Ishikawa (cell line): ENCODE results near the gene CUL2.

Experiments used
- CEBPB ChIP-seq: IDR thresholded peaks from 2 replicates; pipeline ENCODE4 v1.6.1; 2012
- CREB1 ChIP-seq: IDR thresholded peaks from 2 replicates; pipeline ENCODE4 v1.6.1; 2012; ENCODE audit warnings: low read depth
- EGR1 ChIP-seq: IDR thresholded peaks from 2 replicates; pipeline ENCODE4 v1.6.1; 2012
- EP300 ChIP-seq: IDR thresholded peaks from 2 replicates; pipeline ENCODE4 v1.6.1; 2012; ENCODE audit warnings: borderline replicate concordance
- FOXM1 ChIP-seq: IDR thresholded peaks from 2 replicates; pipeline ENCODE4 v1.6.1; 2012; ENCODE audit warnings: low read depth, borderline replicate concordance
- NFIC ChIP-seq: IDR thresholded peaks from 2 replicates; pipeline ENCODE4 v1.6.1; 2012
- RAD21 ChIP-seq: IDR thresholded peaks from 2 replicates; pipeline ENCODE4 v1.6.1; 2012; ENCODE audit warnings: low read depth
- TAF1 ChIP-seq: IDR thresholded peaks from 2 replicates; pipeline ENCODE4 v1.6.1; 2012; ENCODE audit warnings: low read depth, mild to moderate bottlenecking
- TCF12 ChIP-seq: IDR thresholded peaks from 2 replicates; pipeline ENCODE4 v1.6.1; 2012; ENCODE audit warnings: low read depth
- TEAD4 ChIP-seq: IDR thresholded peaks from 2 replicates; pipeline ENCODE4 v1.6.1; 2012
- YY1 ChIP-seq: IDR thresholded peaks from 2 replicates; pipeline ENCODE4 v1.6.1; 2012; ENCODE audit warnings: low read depth
- ZBTB7A ChIP-seq: IDR thresholded peaks from 2 replicates; pipeline ENCODE4 v1.6.1; 2012; ENCODE audit warnings: low read depth
- TF ChIP-seq, protein P1 (sequence below): IDR thresholded peaks from 2 replicates; pipeline ENCODE4 v1.6.1; 2012
- TF ChIP-seq, protein P2 (sequence below): IDR thresholded peaks from 2 replicates; pipeline ENCODE4 v1.6.1; 2012
- TF ChIP-seq, protein P3 (sequence below): IDR thresholded peaks from 2 replicates; pipeline ENCODE4 v1.6.1; 2012; ENCODE audit warnings: low read depth, mild to moderate bottlenecking

The CUL2 gene

DNA sequence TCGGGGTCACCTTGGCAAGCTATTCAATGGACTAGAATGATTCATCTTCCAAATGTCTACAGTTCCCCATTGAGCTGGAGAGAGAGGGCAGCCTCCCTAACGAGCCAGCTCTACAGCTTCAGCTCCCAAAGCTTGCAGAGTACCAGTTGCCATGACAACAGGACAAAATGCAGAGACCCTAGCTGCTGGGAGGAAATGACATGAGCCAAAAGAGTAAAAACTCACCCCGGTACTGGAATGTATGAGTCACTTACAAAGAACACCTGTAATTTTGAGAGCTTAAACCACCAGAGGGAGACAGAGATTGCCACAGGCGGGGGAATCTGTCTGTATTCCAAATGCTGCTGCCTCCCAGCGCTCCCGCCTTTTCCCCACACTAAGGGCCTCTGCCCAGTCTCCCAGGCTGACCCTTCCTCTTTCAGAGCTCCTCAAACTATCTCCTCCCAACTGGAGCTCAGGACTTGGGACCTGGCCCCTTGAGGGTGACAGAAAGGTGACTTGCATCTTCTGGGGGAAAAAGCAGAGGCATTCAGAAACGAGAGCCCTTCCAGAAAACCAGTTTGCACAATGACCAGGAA, 95.5 kb downstream of the CUL2 start:
- TF ChIP-seq RAD21 (peak; percentile 92), TEAD4 (peak; percentile 66), NFIC (peak; percentile 47; the same call in 1 of the 2 replicates), YY1 (no peak)

DNA sequence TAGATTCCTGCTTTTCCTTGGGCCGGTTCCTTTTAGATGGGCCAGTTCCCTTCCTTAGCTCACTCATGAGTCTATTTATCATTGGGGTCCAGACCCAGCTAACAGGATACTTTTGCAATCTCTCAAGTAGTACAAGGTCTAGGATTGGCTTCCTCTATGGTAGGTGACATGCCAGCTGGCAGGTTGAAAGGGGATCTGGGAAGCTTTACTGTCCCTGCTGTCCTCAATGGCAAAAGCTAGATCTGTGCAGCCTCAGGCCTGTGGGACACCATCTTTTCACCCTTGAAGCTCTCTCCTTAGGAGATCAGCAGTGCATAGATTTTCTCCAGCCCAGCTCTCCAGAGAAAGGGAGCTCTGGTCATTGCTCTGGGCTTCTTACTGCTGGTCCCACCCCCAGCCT, 96.4 kb downstream of the CUL2 start:
- TF ChIP-seq TEAD4 (no peak), CEBPB (no peak), EP300 (no peak), ZBTB7A (no peak), NFIC (no peak), EGR1 (no peak), FOXM1 (no peak), TAF1 (no peak), CREB1 (no peak), YY1 (no peak), TCF12 (no peak), RAD21 (no peak)
- TF ChIP-seq, protein P1, sequence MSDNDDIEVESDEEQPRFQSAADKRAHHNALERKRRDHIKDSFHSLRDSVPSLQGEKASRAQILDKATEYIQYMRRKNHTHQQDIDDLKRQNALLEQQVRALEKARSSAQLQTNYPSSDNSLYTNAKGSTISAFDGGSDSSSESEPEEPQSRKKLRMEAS = no peak
- TF ChIP-seq, protein P2, sequence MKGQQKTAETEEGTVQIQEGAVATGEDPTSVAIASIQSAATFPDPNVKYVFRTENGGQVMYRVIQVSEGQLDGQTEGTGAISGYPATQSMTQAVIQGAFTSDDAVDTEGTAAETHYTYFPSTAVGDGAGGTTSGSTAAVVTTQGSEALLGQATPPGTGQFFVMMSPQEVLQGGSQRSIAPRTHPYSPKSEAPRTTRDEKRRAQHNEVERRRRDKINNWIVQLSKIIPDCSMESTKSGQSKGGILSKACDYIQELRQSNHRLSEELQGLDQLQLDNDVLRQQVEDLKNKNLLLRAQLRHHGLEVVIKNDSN = no peak
- TF ChIP-seq, protein P3, sequence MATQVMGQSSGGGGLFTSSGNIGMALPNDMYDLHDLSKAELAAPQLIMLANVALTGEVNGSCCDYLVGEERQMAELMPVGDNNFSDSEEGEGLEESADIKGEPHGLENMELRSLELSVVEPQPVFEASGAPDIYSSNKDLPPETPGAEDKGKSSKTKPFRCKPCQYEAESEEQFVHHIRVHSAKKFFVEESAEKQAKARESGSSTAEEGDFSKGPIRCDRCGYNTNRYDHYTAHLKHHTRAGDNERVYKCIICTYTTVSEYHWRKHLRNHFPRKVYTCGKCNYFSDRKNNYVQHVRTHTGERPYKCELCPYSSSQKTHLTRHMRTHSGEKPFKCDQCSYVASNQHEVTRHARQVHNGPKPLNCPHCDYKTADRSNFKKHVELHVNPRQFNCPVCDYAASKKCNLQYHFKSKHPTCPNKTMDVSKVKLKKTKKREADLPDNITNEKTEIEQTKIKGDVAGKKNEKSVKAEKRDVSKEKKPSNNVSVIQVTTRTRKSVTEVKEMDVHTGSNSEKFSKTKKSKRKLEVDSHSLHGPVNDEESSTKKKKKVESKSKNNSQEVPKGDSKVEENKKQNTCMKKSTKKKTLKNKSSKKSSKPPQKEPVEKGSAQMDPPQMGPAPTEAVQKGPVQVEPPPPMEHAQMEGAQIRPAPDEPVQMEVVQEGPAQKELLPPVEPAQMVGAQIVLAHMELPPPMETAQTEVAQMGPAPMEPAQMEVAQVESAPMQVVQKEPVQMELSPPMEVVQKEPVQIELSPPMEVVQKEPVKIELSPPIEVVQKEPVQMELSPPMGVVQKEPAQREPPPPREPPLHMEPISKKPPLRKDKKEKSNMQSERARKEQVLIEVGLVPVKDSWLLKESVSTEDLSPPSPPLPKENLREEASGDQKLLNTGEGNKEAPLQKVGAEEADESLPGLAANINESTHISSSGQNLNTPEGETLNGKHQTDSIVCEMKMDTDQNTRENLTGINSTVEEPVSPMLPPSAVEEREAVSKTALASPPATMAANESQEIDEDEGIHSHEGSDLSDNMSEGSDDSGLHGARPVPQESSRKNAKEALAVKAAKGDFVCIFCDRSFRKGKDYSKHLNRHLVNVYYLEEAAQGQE = no peak

DNA sequence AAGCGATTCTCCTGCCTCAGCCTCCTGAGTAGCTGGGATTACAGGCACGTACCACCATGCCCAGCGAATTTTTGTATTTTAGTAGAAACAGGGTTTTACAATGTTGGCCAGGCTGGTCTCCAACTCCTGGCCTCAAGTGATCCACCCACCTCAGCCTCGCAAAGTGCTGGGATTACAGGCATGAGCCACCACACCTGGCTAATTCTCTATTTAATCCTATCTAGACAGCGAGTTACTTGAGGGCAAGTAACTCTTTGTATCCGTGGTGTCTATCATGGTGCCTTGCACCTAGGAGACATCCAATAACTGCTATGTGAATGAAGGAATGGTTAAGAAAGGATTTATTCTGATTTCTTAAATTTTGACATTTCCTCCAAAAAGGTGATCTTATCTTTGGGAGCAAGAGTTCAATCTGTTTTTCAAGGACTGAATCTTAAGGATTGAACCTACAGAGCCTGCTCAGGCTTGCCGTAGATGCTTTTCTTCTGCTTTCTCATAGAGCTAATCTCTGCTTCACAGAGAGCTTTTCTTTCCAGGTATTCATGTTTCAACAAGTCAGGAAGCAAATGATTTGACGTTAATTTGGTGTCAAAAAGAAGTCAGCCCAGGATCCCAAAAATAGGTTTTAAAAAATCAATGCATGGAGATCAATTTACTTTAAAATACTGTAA, 101.6 kb downstream of the CUL2 start:
- TF ChIP-seq NFIC = no peak

DNA sequence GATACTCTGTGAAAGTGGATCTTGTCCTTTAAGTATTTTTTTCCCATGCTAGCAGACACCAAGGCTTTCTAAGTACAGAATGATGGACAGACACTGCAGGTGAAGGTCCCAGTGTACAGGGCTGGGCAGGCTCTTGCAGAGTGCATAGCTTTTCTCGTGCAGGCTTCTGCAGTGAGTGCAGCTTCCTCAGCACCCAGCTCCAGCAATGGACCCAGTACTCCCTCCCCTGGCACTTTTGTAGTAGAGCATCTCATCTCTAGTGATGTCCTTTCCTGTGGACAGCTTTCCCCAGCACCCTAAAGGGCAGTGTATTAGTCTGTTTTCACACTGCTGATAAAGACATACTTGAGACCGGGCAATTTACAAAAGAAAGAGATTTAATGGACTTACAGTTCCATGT, 104.3 kb downstream of the CUL2 start:
- TF ChIP-seq FOXM1 = no peak
- peak; percentile 64 for TF ChIP-seq RAD21

DNA sequence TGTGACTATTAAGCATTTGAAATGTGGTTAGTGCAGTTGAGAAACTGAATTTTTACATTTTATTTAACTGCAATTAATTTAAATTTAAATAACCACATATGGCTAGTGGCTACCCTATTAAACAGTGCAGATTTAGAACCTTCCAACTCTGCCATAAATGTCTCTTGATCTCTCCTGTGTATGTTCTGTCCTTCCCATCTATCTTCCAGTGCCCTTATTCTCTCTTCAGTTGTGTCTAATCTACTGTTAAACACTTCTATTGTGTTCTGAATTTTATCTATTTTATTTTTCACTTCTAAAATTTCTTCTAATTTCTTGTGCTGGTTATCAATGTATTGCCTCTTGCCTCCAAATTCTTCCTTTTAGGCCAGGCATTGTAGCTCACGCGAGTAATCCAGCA, 105.0 kb downstream of the CUL2 start:
- no peak for TF ChIP-seq RAD21
- TF ChIP-seq ZBTB7A = no peak
- TF ChIP-seq CEBPB = no peak
- TF ChIP-seq, protein P2 = no peak
- TF ChIP-seq TAF1 = no peak
- TF ChIP-seq, protein P1 = no peak
- TF ChIP-seq EP300 = no peak
- no peak for TF ChIP-seq TEAD4
- no peak for TF ChIP-seq TCF12
- TF ChIP-seq CREB1 = no peak
- TF ChIP-seq NFIC = no peak
- TF ChIP-seq EGR1 = no peak
- no peak for TF ChIP-seq FOXM1
- TF ChIP-seq, protein P3 = no peak
- no peak for TF ChIP-seq YY1

DNA sequence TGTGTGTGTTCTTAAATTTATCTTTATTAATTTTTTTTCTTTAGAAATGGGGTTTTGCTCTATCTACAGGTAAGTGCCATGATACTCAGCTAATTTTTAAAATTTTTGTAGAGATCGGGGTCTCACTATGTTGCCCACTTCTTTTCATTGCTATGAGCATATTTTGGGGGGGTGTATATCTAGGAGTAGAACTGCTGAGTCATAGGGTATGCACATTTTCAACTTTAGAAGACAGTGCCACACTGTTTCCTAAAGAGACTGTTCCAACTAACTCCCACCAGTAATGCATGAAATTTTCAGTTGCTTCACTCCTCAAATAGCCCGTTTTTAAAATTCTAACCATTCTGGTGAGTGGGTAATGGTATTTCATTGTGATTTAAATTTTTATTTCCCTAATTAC, 108.3 kb downstream of the CUL2 start:
- no peak for TF ChIP-seq YY1
- TF ChIP-seq EP300 = no peak
- TF ChIP-seq TAF1 = no peak
- TF ChIP-seq CREB1 = no peak
- TF ChIP-seq TCF12 = no peak
- TF ChIP-seq FOXM1 = no peak
- TF ChIP-seq CEBPB = no peak
- no peak for TF ChIP-seq NFIC
- TF ChIP-seq, protein P3 = no peak
- no peak for TF ChIP-seq RAD21
- TF ChIP-seq, protein P2 = no peak
- TF ChIP-seq TEAD4 = no peak
- TF ChIP-seq ZBTB7A = no peak
- no peak for TF ChIP-seq EGR1
- TF ChIP-seq, protein P1 = no peak
